PFSK-1 (cell line): ENCODE data around the gene ATP5PB.

Source experiments
- FOXP2 ChIP-seq: optimal IDR thresholded peaks from 2 replicates; pipeline ENCODE3; 2011; ENCODE audit warnings: borderline replicate concordance, control low read depth, inconsistent platforms; ENCODE audit not compliant: insufficient read depth; ENCODE audit errors: extremely low read length, extremely low read depth
- POLR2AphosphoS5 ChIP-seq: IDR thresholded peaks from 2 replicates; pipeline ENCODE4 v1.6.1; 2012; ENCODE audit warnings: low read depth, mild to moderate bottlenecking, control low read depth, low read length, moderate library complexity
- SIN3A ChIP-seq: IDR thresholded peaks from 2 replicates; pipeline ENCODE4 v1.6.1; 2012; ENCODE audit warnings: mild to moderate bottlenecking, low read length, moderate library complexity, borderline replicate concordance; ENCODE audit not compliant: insufficient read depth
- TAF1 ChIP-seq: IDR thresholded peaks from 2 replicates; pipeline ENCODE4 v1.6.1; 2012; ENCODE audit warnings: low read length, control low read depth, borderline replicate concordance; ENCODE audit not compliant: insufficient read depth
- TF ChIP-seq, protein P1 (sequence below), 2 experiments: IDR thresholded peaks; 2 replicates each; pipeline versions ENCODE4 v1.6.1 to v1.8.0; 2011 to 2012; ENCODE audit warnings: low read depth in 2 of 2, low read length in 2 of 2, control low read depth in 1 of 2, inconsistent platforms in 1 of 2, mild to moderate bottlenecking in 1 of 2, moderate library complexity in 1 of 2; ENCODE audit not compliant: insufficient read depth in 1 of 2

Gene ATP5PB

GRCh38 chr1:111450185-111450584, 921 bp downstream of the ATP5PB start:
- TF ChIP-seq, protein P1, sequence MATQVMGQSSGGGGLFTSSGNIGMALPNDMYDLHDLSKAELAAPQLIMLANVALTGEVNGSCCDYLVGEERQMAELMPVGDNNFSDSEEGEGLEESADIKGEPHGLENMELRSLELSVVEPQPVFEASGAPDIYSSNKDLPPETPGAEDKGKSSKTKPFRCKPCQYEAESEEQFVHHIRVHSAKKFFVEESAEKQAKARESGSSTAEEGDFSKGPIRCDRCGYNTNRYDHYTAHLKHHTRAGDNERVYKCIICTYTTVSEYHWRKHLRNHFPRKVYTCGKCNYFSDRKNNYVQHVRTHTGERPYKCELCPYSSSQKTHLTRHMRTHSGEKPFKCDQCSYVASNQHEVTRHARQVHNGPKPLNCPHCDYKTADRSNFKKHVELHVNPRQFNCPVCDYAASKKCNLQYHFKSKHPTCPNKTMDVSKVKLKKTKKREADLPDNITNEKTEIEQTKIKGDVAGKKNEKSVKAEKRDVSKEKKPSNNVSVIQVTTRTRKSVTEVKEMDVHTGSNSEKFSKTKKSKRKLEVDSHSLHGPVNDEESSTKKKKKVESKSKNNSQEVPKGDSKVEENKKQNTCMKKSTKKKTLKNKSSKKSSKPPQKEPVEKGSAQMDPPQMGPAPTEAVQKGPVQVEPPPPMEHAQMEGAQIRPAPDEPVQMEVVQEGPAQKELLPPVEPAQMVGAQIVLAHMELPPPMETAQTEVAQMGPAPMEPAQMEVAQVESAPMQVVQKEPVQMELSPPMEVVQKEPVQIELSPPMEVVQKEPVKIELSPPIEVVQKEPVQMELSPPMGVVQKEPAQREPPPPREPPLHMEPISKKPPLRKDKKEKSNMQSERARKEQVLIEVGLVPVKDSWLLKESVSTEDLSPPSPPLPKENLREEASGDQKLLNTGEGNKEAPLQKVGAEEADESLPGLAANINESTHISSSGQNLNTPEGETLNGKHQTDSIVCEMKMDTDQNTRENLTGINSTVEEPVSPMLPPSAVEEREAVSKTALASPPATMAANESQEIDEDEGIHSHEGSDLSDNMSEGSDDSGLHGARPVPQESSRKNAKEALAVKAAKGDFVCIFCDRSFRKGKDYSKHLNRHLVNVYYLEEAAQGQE (IDR thresholded peaks at IDR 0.05; ENCODE audit: insufficient read depth in 1 of 2, low read depth in 2 of 2, low read length in 2 of 2), result no peak
- TF ChIP-seq SIN3A (no peak), POLR2AphosphoS5 (no peak), FOXP2 (no peak), TAF1 (no peak)

DNA sequence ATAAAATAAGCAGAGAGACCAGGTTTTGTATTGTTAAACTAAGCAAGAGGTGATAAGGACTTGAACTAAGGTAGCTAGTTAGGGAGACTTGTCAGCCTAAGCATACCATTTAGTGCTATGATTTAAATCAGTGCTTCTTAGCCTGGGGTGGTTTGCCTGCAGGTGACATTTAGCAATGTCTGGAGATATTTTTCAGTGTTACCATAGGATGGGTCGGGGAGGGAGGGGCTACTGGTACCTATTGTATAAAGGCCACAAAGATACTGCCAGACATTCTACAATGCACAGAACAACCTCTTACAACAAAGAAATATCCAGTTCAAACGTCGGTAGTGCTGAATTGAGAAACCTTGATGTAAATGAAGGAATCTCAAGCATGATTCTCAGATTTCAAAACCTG, 3.3 kb downstream of the ATP5PB start:
- TF ChIP-seq TAF1 (no peak), SIN3A (no peak), POLR2AphosphoS5 (no peak), FOXP2 (no peak)
- TF ChIP-seq, protein P1 (IDR thresholded peaks at IDR 0.05; ENCODE audit: insufficient read depth in 1 of 2, low read depth in 2 of 2, low read length in 2 of 2), result no peak

GRCh38 chr1:111453706-111454105, 4.4 kb downstream of the ATP5PB start:
- TF ChIP-seq, protein P1 (IDR thresholded peaks at IDR 0.05; ENCODE audit: insufficient read depth in 1 of 2, low read depth in 2 of 2, low read length in 2 of 2), result no peak
- TF ChIP-seq TAF1, result no peak
- no peak for TF ChIP-seq SIN3A
- TF ChIP-seq POLR2AphosphoS5, result no peak
- TF ChIP-seq FOXP2, result no peak

GRCh38 chr1:111454859-111455641, 5.8 kb downstream of the ATP5PB start:
- TF ChIP-seq FOXP2 (no peak), TAF1 (no peak), POLR2AphosphoS5 (no peak), SIN3A (no peak)
- TF ChIP-seq, protein P1 (IDR thresholded peaks at IDR 0.05; ENCODE audit: insufficient read depth in 1 of 2, low read depth in 2 of 2, low read length in 2 of 2), result no peak
